HepG2 (cell line): ENCODE data around the gene GRK5. TPM values are rescaled to one million over a fixed set of nuclear protein-coding genes. Genes with fewer than 3 reads are reported as not detected.

Experiments used
- GATAD2A ChIP-seq: IDR thresholded peaks from 2 replicates; pipeline ENCODE4 v1.6.1; 2016
- NCOA5 ChIP-seq: sonication (generic); formaldehyde crosslinking; IDR thresholded peaks from 2 replicates; pipeline ENCODE4 v1.4.0; 2020; ENCODE audit warnings: missing genetic modification reagents
- NFE2L1 ChIP-seq: sonication (generic); formaldehyde crosslinking; IDR thresholded peaks from 2 replicates; pipeline ENCODE4 v1.4.0; 2020; ENCODE audit warnings: missing genetic modification reagents, mild to moderate bottlenecking, borderline replicate concordance
- NR3C1 ChIP-seq: sonication (generic); formaldehyde crosslinking; IDR thresholded peaks from 2 replicates; pipeline ENCODE4 v1.4.0; 2020; ENCODE audit warnings: missing genetic modification reagents
- PTBP1 ChIP-seq: fragments of 200-400 bp; formaldehyde crosslinking; IDR thresholded peaks from 2 replicates; pipeline ENCODE4 v1.6.1; 2018; ENCODE audit warnings: low read length, low read depth; ENCODE audit not compliant: poor library complexity, severe bottlenecking
- SIN3A ChIP-seq: IDR thresholded peaks from 2 replicates; pipeline ENCODE4 v1.6.1; 2011; ENCODE audit warnings: low read depth, mild to moderate bottlenecking, control low read depth, low read length, borderline replicate concordance
- TSC22D2 ChIP-seq: sonication (generic); formaldehyde crosslinking; IDR thresholded peaks from 2 replicates; pipeline ENCODE4 v1.5.1; 2020; ENCODE audit warnings: missing genetic modification reagents, mild to moderate bottlenecking, borderline replicate concordance
- ZFP1 ChIP-seq: IDR thresholded peaks from 2 replicates; pipeline ENCODE4 v1.6.1; 2016
- ZNF33A ChIP-seq: sonication (generic); formaldehyde crosslinking; IDR thresholded peaks from 2 replicates; pipeline ENCODE4 v1.5.1; 2020; ENCODE audit warnings: missing genetic modification reagents, mild to moderate bottlenecking, moderate library complexity, borderline replicate concordance
- ZNF841 ChIP-seq: sonication (generic); formaldehyde crosslinking; IDR thresholded peaks from 2 replicates; pipeline ENCODE4 v1.8.1; 2023; ENCODE audit warnings: missing genetic modification reagents, borderline replicate concordance
- ZSCAN29 ChIP-seq: sonication (generic); formaldehyde crosslinking; conservative IDR thresholded peaks from 2 replicates; pipeline ENCODE4 v1.4.0; 2020; ENCODE audit warnings: mild to moderate bottlenecking, missing genetic modification reagents
- polyA plus RNA-seq, 8 experiments: library from polyadenylated mRNA; depleted of rRNA in 3 of 8; stranded (reverse) in 7 of 8; unstranded in 1 of 8; fragments of >200 nt; fragmentation: Illumina TruSeq in 4 of 8; extraction: Trizol in 4 of 8; gene quantifications; 2 replicates each; pipeline versions ENCODE4 v1.2.1 to v1.2.3, GENCODE V29; 2011 to 2016; ENCODE audit warnings: low read depth in 4 of 8, missing spikeins in 1 of 8, mixed read lengths in 1 of 8; ENCODE audit not compliant: insufficient read depth in 1 of 8
- total RNA-seq, 5 experiments: library from RNA; depleted of rRNA; stranded (reverse); fragments of >200 nt; fragmentation: Illumina TruSeq; extraction: Trizol; gene quantifications; 2 replicates each; pipeline ENCODE4 v1.2.3, GENCODE V29; 2016; ENCODE audit warnings: low read depth in 1 of 5
- TF ChIP-seq, protein P1 (sequence below): sonication (generic); formaldehyde crosslinking; IDR thresholded peaks from 2 replicates; pipeline ENCODE4 v1.4.0; 2020; ENCODE audit warnings: missing genetic modification reagents
- TF ChIP-seq, protein P2 (sequence below), 2 experiments: fragments of 450-650 bp in 1 of 2; sonication (generic) in 1 of 2; formaldehyde crosslinking in 1 of 2; IDR thresholded peaks; 2 replicates each; pipeline versions ENCODE4 v1.6.1 to v1.8.0; 2016 to 2022; ENCODE audit warnings: antibody characterized with exemption in 1 of 2, mild to moderate bottlenecking in 1 of 2, missing genetic modification reagents in 1 of 2
- TF ChIP-seq, protein P3 (sequence below): sonication (generic); formaldehyde crosslinking; IDR thresholded peaks from 2 replicates; pipeline ENCODE4 v1.4.0; 2020; ENCODE audit warnings: mild to moderate bottlenecking, missing genetic modification reagents

GRK5 gene
- total and polyA plus RNA-seq, 2 of the 13 experiments (the other 11 are each of a cell fraction or from before 2014, with no cell fraction given) = 10.4 to 12.6 TPM

DNA sequence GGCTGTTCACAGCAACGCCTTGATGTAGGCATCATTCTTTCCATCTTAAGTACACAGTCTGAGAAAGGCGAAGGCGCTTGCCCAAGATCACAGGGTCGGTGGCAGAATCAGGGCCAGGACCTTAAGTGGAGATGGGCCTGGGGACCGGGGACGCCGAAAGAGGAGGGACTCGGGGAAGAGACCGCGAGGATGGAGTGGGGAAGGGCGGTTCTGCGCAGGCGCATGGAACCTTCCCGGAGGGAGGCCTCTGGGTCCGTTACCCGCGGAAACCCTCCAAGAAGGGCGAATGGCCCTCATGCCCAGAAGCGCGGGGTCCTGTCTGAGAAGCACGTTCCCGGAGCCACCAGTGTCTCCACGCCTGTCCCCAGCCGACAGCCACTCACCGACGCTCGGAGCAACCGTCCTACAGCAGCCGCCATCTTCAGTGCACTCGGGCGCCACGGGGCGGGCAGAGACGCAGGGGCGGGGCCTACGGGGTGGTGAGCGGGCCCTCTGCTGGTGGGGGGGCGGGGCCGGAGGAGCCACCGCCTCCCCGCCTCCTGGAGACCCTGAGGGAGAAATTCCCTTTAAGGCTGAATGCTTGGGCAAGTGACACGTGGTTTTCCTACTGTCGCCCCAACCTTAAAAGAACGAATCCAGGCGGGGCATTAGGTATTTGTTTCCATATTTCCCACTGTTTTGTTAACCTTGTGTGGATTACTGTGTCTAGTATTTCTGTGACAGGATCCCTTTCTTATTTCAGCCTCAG lies 28.8 kb upstream of the GRK5 start, which contains the start of gene PRDX3 (continued):
- TF ChIP-seq NCOA5 (CRISPR knock-in tag) (no peak), ZFP1 (no peak), TSC22D2 (no peak; the same call in 1 of the 2 replicates), ZNF841 (CRISPR knock-in tag) (no peak), NR3C1 (CRISPR knock-in tag) (no peak), GATAD2A (CRISPR knock-in tag) (0 out of 2 replicates have a peak, but pooled peaks have one; percentile 10), SIN3A (peak; percentile 73; the same call in 1 of the 2 replicates), NFE2L1 (CRISPR knock-in tag) (no peak), ZNF33A (CRISPR knock-in tag) (peak; percentile 68; the same call in 1 of the 2 replicates), PTBP1 (no peak), ZSCAN29 (CRISPR knock-in tag) (no peak)
- TF ChIP-seq, protein P1, sequence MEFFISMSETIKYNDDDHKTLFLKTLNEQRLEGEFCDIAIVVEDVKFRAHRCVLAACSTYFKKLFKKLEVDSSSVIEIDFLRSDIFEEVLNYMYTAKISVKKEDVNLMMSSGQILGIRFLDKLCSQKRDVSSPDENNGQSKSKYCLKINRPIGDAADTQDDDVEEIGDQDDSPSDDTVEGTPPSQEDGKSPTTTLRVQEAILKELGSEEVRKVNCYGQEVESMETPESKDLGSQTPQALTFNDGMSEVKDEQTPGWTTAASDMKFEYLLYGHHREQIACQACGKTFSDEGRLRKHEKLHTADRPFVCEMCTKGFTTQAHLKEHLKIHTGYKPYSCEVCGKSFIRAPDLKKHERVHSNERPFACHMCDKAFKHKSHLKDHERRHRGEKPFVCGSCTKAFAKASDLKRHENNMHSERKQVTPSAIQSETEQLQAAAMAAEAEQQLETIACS (CRISPR knock-in tag) = peak; percentile 39; the same call in 1 of the 2 replicates
- TF ChIP-seq, protein P2, sequence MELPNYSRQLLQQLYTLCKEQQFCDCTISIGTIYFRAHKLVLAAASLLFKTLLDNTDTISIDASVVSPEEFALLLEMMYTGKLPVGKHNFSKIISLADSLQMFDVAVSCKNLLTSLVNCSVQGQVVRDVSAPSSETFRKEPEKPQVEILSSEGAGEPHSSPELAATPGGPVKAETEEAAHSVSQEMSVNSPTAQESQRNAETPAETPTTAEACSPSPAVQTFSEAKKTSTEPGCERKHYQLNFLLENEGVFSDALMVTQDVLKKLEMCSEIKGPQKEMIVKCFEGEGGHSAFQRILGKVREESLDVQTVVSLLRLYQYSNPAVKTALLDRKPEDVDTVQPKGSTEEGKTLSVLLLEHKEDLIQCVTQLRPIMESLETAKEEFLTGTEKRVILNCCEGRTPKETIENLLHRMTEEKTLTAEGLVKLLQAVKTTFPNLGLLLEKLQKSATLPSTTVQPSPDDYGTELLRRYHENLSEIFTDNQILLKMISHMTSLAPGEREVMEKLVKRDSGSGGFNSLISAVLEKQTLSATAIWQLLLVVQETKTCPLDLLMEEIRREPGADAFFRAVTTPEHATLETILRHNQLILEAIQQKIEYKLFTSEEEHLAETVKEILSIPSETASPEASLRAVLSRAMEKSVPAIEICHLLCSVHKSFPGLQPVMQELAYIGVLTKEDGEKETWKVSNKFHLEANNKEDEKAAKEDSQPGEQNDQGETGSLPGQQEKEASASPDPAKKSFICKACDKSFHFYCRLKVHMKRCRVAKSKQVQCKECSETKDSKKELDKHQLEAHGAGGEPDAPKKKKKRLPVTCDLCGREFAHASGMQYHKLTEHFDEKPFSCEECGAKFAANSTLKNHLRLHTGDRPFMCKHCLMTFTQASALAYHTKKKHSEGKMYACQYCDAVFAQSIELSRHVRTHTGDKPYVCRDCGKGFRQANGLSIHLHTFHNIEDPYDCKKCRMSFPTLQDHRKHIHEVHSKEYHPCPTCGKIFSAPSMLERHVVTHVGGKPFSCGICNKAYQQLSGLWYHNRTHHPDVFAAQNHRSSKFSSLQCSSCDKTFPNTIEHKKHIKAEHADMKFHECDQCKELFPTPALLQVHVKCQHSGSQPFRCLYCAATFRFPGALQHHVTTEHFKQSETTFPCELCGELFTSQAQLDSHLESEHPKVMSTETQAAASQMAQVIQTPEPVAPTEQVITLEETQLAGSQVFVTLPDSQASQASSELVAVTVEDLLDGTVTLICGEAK (IDR thresholded peaks at IDR 0.05) = no peak
- TF ChIP-seq, protein P2 (CRISPR knock-in tag; IDR thresholded peaks at IDR 0.05) = no peak; the same call in 1 of the 2 replicates
- TF ChIP-seq, protein P3, sequence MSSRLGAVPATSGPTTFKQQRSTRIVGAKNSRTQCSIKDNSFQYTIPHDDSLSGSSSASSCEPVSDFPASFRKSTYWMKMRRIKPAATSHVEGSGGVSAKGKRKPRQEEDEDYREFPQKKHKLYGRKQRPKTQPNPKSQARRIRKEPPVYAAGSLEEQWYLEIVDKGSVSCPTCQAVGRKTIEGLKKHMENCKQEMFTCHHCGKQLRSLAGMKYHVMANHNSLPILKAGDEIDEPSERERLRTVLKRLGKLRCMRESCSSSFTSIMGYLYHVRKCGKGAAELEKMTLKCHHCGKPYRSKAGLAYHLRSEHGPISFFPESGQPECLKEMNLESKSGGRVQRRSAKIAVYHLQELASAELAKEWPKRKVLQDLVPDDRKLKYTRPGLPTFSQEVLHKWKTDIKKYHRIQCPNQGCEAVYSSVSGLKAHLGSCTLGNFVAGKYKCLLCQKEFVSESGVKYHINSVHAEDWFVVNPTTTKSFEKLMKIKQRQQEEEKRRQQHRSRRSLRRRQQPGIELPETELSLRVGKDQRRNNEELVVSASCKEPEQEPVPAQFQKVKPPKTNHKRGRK = no peak
